Measurements from ENCODE around the gene POLR3A. TPM values are rescaled to one million over a fixed set of nuclear protein-coding genes. Genes with fewer than 3 reads are reported as not detected.

Gene POLR3A
- total RNA-seq, 1 donor from 2014 or later, result 39.5 TPM

DNA sequence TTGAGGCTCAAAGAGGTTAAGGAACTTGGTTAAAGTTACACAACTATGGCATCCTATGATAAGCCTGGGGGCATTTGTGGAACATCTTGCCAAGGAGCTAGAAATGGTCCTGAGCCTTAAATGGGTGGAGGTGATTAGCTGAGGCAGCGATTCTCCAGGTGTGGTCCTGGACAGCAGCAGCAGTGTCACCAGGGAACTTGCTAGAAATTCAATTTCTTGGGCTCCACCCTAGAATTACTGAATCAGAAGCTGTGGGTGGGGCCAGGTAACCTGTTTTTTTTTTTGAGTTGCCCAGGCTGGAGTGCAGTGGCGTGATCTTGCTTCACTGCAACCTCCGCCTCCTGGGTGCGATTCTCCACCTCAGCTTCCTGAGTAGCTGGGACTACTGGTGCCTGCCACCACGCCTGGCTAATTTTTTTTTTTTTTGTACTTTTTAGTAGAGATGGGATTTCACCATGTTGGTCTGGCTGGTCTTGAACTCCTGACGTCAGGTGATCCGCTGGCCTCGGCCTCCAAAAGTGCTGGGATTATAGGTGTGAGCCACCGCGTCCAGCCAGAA is 17.5 kb upstream of the POLR3A start:
- DNase-seq, result no peak

DNA sequence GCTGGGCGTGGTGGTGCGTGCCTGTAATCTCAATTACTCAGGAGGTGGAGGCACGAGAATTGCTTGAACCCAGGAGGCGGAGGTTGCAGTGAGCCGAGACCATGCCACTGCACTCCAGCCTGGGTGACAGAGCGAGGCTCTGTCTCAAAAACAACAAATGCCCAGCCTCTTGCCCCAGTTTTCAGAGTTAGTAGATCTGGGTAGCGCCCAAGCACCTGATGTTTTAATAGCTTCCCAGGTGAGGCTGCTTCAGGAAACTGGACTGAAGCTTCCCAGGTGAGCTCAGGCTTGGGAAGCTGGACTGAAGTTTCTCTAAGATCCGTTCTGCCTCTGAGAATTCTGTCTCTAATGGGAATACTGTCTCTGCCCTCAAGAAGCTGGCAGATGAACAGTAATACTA is 16.5 kb upstream of the POLR3A start:
- no peak for DNase-seq

DNA sequence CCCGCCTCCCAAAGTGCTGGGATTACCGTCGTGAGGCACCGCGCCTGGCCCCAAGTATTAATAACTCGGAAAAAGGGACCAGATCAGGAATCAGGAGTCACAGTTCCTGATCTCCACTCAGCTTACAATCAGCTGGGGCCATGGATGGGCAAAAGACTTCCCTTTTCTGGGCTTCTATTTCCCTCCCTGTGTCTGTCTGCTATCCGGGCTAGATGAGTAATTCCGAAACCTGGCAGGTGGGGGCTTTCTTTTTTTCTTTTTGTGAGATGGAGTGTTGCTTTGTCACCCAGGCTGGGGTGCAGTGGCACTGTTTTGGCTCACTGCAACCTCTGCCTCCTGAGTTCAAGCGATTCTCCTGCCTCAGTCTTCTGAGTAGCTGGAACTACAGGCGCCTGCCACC is 15.9 kb upstream of the POLR3A start:
- no peak for DNase-seq

DNA sequence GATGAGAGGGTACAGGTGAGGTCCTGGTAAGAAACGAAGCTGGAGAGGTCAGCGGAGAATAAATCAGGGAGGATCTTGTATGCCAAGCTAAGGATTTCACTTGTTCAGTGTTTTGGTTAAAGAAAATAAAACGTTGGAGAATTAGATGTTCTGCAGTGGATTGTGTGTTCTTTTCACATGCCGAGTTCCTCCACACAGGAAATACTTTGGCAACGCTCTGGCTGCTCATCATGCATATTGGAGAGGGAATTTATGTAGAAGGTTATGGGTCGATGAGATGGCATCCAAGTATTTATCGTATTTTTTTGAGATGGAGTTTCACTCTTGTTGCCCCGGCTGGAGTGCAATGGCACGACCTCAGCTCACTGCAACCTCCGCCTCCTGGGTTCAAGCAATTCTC is 15.4 kb upstream of the POLR3A start:
- no peak for DNase-seq

DNA sequence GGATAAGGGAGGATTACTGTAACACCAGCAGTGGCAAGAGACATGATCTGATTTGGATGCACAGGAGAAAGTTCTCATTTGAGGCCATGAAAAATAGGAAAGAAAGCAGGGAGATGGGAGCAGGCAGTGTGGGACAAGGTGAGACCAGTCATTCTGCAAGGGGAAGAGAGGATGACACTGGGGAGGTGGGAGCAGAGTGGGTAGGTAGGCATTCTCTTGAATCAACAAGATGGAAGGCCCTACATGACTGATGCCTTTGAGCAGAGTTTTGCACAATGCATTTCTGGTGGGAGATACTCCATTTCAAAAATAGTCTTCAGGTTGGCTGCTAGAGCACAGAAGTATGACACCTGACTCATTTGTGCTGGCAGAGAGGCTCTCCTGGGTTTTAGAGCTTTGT is 14.9 kb upstream of the POLR3A start:
- no peak for DNase-seq

DNA sequence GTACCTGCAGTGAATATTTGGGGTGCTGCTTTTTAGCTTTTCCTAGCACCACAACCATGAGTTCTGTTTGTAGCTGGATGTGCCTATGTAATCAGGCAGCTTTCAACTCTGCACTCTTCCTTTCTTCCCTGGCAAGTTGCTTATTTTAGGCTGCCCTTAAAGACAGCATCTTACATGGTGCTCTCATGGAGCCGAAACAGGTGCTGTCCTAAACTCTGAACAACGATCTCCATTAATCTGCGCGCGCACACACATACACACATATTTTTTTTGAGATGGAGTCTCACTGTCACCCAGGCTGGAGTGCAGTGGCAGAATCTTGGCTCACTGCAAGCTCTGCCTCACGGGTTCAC is 13.4 kb upstream of the POLR3A start:
- DNase-seq, result no peak

DNA sequence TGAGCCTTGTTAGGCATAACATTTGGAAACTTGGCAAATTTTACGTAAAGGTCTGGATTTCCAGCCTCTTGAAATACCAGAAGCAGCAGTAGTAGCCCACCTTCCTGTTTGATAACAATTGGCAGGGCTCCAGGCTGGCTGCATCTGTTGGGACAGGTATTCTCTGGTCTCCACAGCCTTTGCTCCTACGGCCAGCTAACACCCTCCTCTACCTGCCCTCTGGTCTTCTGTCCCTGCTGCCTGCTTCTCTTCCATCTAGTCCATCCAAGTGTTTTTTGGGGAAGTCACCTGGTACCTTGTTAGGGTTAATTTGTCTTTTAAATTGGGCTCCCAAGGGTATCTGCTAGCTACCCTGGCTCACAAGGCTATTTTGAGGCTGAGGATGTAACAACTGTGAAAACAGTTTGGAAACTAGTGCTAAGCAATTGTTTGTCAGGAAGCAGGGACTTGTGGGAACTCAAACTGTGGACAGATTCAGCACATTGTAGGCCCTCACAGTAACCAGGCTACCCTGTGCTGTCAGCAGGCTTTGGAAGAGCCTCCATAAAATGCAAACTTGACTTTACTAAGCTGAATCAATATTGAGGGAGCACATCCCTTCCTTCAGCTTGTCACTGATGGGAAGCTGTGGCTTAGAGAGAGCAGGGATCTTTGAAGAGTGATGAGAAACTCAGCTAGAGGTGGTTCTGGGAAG is 12.9 kb upstream of the POLR3A start:
- no peak for DNase-seq

DNA sequence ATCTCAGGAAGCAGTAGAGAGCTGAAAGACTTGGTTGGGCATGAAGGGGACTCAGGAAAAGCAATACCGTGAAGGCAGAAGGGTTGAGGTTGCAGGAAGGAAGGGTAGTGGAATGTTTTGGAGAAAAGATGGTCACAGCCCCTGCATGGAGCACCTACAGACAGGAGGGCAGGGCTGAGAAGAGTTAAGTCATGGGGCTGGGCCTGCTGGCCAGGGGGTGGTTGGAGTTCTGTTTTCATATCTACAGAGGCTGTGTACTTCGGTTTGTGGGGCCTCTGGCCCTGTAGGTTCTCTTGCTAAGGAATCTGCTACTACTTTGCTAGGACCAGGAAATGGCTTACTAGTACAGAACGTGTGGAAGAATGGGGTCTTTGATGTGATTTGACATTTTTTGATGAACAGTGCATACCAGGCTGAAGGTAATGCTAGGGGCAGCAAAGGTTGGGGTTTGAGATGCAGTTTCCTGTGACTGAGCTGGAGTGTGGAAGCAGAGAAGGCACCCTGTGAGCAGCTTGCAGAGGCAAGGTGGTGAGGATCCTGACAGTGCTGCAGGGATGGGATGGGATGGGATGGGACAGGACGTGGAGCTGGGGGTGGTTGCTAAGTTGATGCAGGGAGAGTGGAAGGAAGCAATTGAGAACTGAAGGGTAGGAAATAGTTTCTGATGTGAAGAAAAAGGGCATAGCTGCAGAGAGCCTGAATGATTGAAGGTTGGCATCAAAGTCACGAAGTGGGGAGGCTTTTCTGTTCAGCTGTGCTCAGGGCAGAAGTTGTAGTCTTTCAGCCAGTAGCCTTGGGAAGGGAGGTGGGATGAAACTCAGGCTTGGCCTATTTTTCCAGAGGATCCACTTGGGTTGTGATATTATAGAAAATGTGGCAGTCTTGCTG is 12.1 kb upstream of the POLR3A start:
- DNase-seq, result no peak

DNA sequence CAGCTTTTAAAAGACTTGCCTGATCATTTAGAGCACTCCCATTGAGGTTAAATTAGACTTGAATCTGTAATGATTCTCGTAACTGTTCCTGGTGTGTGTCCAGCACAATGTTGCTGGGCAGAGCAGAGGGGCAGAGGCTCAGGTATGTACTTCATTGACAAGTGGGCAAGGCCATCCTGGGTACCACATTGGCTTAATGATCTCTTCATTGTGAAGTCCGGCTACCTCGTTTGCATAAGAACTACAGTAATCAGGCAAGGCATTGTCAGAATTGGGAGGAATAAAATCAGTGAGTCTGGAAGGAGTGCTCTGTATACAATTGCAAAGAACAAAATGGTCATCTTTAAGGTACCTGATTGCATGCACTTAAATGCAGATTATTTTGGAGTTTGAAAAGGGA is 10.4 kb upstream of the POLR3A start:
- DNase-seq, result no peak

DNA sequence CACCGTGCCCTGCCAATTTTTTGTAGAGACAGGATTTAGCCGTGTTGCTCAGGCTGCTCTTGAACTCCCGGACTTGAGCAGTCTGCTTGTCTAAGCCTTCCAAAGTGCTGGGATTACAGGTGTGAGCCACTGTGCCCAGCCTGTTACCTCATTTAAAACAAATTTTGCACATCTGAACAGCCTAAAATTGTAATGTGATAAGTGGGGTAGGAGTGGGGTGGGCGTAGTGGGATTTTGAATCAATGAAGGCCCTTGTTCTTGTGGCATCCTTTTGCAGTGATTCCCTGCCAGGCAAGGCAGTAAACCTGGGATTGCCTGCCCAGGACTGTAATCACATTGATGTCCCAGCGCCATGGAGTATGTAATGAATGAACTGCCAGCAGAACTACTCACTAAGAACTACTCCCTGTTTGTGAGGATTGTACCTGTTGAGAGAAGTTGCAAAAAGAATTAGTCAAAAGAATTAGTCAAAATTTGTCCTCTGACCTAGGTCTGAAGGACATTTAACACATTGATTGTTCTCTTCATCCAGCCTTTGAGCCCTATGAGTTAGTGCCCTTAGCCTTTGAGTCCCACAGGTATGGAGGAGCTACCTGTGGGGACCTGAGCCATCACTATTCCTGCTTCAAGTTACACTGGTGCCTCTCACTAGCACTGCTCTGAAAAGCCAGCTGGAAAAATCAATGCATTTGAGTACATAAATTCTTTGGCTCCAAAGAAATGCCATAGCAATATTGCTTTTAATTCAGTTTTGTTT is 9.7 kb upstream of the POLR3A start:
- no peak for DNase-seq

DNA sequence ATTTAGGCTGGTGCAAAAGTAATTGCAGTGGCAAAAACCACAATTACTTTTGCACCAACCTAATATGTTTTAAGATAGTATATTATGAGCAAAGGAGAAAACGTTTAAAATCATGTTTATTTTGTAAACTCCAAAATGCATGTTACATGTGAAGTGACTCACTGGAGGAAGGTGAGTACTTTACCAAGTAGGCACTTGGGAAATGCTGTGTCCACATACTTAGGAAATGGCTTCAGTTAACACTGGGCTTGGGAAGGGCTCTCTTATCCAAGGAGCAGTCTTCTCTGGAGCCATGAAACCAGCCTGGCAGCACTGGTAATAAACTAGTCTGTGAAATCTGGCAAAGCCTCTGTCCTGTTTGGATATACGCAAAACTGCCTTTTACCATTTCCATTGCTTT is 8.8 kb upstream of the POLR3A start:
- no peak for DNase-seq

DNA sequence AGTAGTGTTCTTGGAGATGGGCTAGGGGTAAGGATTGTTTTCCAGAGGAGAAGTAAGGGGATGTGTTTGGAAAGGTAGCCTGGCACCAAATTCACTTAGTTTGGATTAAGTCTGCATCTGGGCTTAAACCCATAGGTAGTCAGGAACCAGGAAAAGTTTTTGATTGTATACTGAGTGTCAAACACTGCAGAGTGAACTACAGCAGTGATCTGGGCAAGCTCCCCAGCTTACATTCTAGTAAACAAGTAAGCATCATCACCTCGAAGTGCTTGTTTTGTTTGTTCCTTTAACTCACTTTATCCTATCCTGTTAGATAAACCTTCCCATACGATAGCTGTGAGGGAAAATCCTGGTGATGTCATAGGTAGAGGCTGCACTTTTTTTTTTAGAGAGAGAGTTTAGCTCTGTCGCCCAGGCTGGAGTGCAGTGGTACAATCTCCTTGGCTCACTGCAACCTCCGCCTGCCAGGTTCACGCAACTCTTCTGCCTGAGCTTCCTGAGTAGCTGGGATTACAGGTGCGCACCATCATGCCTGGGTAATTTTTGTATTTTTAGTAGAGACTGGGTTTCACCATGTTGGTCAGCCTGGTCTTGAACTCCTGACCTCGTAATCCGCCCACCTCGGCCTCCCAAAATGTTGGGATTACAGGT is 6.7 kb upstream of the POLR3A start:
- DNase-seq, result no peak

DNA sequence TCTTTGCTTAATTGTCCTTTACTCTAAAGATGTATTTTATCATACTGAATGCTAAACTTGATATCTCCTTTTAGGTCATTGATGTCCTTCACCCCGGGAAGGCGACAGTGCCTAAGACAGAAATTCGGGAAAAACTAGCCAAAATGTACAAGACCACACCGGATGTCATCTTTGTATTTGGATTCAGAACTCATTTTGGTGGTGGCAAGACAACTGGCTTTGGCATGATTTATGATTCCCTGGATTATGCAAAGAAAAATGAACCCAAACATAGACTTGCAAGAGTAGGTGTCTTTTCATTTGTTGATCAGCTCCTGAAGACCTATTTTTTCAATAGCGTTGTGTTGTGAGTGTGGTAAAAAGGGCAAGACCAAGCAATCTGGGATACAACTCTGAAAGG is 6.1 kb upstream of the POLR3A start:
- DNase-seq, result no peak

DNA sequence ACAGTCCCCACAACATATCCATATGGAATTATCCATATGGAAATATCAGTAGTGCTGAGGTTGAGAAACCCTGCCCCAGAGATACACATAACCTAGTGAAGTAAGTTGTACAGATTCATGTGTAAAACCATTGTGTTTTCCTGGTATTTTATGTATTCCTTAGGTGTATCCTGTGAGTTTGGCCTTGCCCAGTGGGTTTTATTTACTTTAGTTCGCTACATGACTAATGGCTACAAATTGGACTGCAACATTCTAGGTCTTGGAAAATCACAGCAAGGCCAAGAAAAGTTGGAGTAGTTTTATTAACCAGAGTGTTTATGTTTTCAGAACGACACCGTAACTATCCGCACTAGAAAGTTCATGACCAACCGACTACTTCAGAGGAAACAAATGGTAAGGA is 5.7 kb upstream of the POLR3A start:
- no peak for DNase-seq

DNA sequence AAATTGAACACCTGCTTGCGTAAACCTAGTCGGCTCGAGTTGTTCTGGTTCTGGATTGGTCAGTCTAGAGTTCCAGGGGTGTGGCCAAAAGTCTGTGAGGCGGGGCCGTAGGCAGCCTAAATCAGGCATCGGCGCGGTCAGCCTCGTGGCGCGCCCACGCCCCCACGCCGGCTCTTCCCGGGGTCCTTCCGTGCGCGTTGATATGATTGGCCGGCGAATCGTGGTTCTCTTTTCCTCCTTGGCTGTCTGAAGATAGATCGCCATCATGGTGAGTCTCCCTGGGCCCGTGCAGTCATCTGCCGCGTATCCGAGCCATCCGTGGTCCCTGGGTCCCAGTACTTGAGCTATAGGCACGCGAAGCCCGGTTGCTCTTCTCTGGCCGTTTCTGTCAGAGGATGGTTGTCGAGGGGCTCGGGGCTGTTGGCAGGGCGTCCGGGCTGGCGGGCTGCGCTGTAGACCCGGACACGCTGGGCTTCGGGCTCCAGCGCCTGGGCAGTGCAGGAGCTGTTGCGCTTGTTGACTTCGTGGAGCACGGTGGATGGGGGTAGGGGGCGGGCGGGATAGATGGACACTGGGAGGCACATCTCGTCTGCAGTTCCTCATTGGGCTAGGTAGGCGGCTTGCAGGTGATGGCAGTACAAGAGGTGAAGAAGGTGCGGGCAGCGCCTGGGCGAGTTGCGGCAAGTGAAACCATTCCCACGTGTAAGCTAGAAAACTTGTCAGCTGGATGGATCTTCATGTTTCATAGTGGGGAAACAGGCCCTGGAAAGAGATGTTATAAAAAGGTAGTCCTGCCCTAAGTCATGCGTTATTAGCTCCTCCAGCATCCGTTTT is 4.5 kb upstream of the POLR3A start, which contains the start of gene RPS24:
TSS of gene RPS24 (plus strand) at position 227 of the 834 bp plus-strand sequence. CDS start at position 266, 39 bp downstream.
- DNase-seq, result peak; percentile 92

DNA sequence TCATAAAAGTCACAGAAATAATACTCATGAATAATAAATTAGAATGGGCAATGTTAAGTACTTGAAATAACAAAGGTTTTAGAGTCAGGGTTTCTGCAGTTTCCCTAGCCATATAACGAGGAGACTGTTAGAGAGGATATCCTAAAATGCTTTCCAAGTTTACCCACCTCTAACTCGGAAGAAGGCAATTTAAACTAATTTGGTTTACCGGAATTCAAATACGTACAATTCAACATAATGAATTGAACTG is 4.0 kb upstream of the POLR3A start:
- no peak for DNase-seq

DNA sequence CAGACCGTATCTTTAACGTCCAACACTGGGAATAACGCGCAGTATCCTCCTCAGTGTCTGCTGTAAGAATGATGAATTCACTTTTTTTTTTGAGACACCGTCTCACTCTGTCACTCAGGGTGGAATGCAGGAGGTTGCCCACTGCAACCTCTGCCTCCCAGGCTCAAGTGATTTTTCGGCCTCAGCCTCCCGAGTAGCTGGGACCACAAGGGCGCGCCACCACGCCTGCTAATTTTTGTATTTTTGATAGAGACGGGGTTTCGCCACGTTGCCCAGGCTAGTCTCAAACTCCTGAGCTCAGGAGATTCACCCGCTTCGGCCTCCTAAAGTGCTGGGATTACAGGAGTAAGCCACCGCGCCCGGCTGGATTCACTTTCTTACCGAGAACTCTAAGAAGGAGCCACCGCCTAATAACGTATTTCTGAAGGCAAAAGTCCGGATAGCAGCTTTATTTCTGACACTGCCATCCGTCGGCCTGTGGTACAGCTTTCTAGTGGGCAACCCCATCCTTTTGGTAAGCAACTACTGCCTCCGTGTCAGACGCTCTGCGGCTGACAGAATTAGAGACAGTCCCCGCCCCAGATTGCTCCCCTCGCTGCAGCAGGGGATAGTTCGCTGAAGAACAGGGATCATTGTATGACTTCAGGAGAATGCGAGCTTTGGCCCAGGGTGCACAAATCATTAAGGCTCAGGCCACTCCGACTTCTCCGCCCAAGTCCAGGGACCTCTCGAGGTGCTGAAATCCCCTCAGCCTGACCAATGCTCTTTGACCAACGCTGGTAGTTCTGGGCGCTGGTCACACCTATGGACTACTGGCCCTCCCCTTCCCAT is 662 bp downstream of the POLR3A start:
- DNase-seq, result no peak

DNA sequence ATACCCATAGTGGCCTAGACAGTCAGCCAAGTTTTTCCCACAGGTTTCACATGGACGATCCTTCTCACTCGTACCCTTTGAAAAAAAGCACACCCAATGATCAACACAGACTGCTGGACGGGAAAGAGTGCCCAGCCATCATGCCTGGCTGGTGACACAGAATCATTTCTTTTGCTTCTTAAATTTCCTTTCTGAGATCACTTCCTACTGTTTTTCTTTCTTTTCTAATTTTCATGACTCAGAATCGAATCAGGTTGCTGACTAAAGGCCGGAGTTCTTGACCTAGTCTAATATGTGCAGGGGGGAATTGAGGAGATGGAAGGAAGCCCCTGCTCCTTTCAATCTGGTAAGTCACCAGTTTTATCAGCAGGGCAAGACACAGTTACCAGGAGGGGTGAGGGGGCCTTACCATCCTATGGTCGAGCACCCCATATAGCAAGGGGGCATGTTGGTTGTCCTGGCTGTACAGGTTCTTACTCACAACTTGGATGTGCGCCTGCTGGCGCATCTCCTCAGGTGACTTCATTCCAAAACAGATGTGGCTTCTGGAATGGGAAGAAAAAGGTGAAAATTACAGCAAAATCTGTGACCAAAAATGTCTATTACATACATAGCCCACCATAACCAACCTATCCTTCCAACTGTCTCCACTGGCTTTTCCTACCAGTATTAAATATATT is 3.5 kb downstream of the POLR3A start:
- DNase-seq, result no peak

DNA sequence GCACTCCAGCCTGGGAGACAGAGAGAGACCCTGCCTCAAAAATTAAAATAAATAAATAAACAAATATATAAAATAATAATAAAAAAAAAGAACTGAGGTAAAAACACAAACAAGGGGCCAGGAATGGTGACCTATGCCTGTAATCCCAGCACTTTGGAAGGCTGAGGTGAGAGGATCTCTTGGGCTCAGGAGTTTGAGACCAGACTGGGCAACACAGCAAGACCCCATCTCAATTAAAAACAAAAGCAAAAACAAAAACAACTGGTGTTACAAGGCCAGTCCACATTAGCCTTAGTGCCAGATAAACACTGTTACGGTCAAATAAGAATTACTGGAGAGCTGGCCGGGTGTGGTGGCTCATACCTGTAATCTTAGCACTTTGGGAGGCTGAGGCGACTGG is 5.6 kb downstream of the POLR3A start:
- DNase-seq, result no peak

DNA sequence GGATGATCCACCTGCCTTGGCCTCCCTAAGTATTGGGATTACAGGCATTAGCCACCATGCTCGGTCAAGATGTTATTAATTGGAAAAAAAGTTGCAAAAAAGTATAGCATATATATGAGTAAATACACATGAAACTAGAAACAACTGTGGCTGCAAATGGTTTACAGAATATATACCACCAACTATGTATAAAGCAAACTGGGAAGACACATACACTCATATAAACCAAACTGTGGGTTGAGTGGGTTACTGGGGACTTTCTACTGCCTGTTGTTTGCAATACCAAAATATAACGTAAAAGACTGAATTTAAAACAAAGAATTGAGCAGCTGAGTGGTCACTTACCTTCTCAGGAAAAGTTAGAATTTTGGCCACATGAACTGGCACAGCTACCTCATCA is 8.1 kb downstream of the POLR3A start:
- DNase-seq, result no peak

Measured in occipital lobe (tissue), 2 donors.